ENCODE results near the gene KCNH1. TPM values are rescaled to one million over a fixed set of nuclear protein-coding genes. Genes with fewer than 3 reads are reported as not detected.

KCNH1 gene
- total and polyA plus RNA-seq, 2 of the 4 experiments (the other 2 are of a cell fraction): 0.27 to 0.54 TPM

GRCh38 chr1:210692796-210693195 is 441.2 kb downstream of the KCNH1 start:
- in situ Hi-C loops (cut with MboI; ENCODE audit: low sequenced_read_pairs): no loop called here
- no peak for DNase-seq
- peaks cover 2% of the 10 kb centered on the region; the same call in 1 of the 2 replicates for H3K4me1 ChIP-seq (ENCODE audit: control insufficient read depth, insufficient read depth, low read length)

More at GRCh38 chr1:210692796-210693195, 441.2 kb downstream of the KCNH1 start:
- Histone ChIP-seq H3K79me1 (ENCODE audit: low read depth in 1 of 2, low read length in 2 of 2) (no peaks in the 10 kb centered on the region), H2BK120ac (ENCODE audit: low read depth, low read length) (no peak overlapping the region), H2AK9ac (replicated peaks; ENCODE audit: low read depth, low read length, poor library complexity) (no peak overlapping the region), H4K8ac (ENCODE audit: low read depth in 2 of 2, low read length in 2 of 2) (no peak overlapping the region), H4K20me1 (ENCODE audit: insufficient read depth, low read length) (no peaks in the 10 kb centered on the region), H3K23ac (ENCODE audit: low read depth, low read length) (no peak overlapping the region), H3K9me3 (ENCODE audit: control insufficient read depth, insufficient read depth, low read length) (no peaks in the 10 kb centered on the region), H3K9me1 (ENCODE audit: insufficient read depth, low read length) (0 out of 2 replicates have a peak, but pooled peaks cover 2% of the 10 kb centered on the region), H3K27ac (ENCODE audit: insufficient read depth, low read length) (no peak overlapping the region), H3K4me2 (ENCODE audit: low read depth, low read length) (no peak overlapping the region), H2BK20ac (ENCODE audit: low read depth, low read length) (no peak overlapping the region), H4K91ac (ENCODE audit: insufficient read depth, low read depth, low read length) (no peak overlapping the region), H3K4me3 (ENCODE audit: insufficient read depth, low read depth, low read length) (no peak overlapping the region), H4K5ac (ENCODE audit: low read depth, low read length) (no peak overlapping the region), H3K9ac (ENCODE audit: low read depth, low read length) (no peak overlapping the region), H3K27me3 (ENCODE audit: control insufficient read depth, insufficient read depth, low read length) (no peaks in the 10 kb centered on the region), H2AFZ (replicated peaks; ENCODE audit: low read length, poor library complexity) (no peak overlapping the region), H3K56ac (ENCODE audit: extremely low read depth, insufficient read depth, low read length) (no peak overlapping the region), H2AK5ac (ENCODE audit: low read depth, low read length) (no peak overlapping the region), H3K14ac (replicated peaks; ENCODE audit: low read depth, low read length) (no peak overlapping the region), H3K18ac (ENCODE audit: low read depth, low read length) (no peak overlapping the region), H3K4ac (ENCODE audit: low read depth, low read length) (no peak overlapping the region), H3K36me3 (ENCODE audit: control insufficient read depth, insufficient read depth, low read length) (no peaks in the 10 kb centered on the region), H2BK15ac (ENCODE audit: low read depth, low read length) (no peak overlapping the region), H2BK5ac (ENCODE audit: low read depth, low read length, poor library complexity, severe bottlenecking) (no peak overlapping the region)
- ChIA-PET POLR2A (ENCODE audit: unreplicated experiment) (no interaction called here), CTCF (no interaction called here)
- dilution Hi-C loops (cut with HindIII; ENCODE audit: low sequenced_read_pairs, unreplicated experiment): no loop called here
- TF ChIP-seq CTCF (conservative IDR thresholded peaks at IDR 0.05; ENCODE audit: low read depth, low read length) (no peak), CHD1 (IDR thresholded peaks at IDR 0.05; ENCODE audit: low read depth, low read length) (no peak), SMC3 (IDR thresholded peaks at IDR 0.05; ENCODE audit: low read depth, low read length) (no peak), RCOR1 (IDR thresholded peaks at IDR 0.05; ENCODE audit: insufficient replicate concordance, low read length) (no peak), FOS (IDR thresholded peaks at IDR 0.05; ENCODE audit: low read depth, low read length) (no peak), CEBPB (IDR thresholded peaks at IDR 0.05; ENCODE audit: low read depth, low read length) (no peak), USF2 (IDR thresholded peaks at IDR 0.05; ENCODE audit: low read depth, low read length) (no peak), RFX5 (IDR thresholded peaks at IDR 0.05; ENCODE audit: low read depth, low read length) (no peak), MAFK (IDR thresholded peaks at IDR 0.05; ENCODE audit: low read depth, low read length) (no peak), POLR2A (IDR thresholded peaks at IDR 0.05; ENCODE audit: low read depth, low read length) (no peak), ELK1 (IDR thresholded peaks at IDR 0.05; ENCODE audit: borderline replicate concordance, low read depth, low read length) (no peak), NFE2L2 (IDR thresholded peaks at IDR 0.05; ENCODE audit: low read depth, low read length) (no peak), BHLHE40 (IDR thresholded peaks at IDR 0.05; ENCODE audit: low read depth, low read length) (no peak), MAZ (IDR thresholded peaks at IDR 0.05; ENCODE audit: borderline replicate concordance, low read depth, low read length) (no peak), RAD21 (IDR thresholded peaks at IDR 0.05; ENCODE audit: low read length) (no peak), MXI1 (IDR thresholded peaks at IDR 0.05; ENCODE audit: borderline replicate concordance, low read depth, low read length) (no peak)
- no TSS peak for BruUV-seq (replicated peaks)
- 61% methylated on average over 4 of the region's 7 CpGs; no CpG with 5 or more reads in 1 of the 2 experiments for WGBS, 2 experiments (ENCODE audit: extremely low coverage in 2 of 2, insufficient read length in 1 of 2)
- no peak for ATAC-seq (ENCODE audit: low read depth)
- intact Hi-C loops (cut with micrococcal nuclease): no loop called here
